GM12878 (cell line): ENCODE measurements around the gene ARHGEF7. TPM values are rescaled to one million over a fixed set of nuclear protein-coding genes. Genes with fewer than 3 reads are reported as not detected.

Experiments
- ATF7 ChIP-seq: fragments of 450-650 bp; IDR thresholded peaks from 2 replicates; pipeline ENCODE4 v1.6.1; 2016; ENCODE audit warnings: low read depth, mild to moderate bottlenecking
- CHD1 ChIP-seq: IDR thresholded peaks from 2 replicates; pipeline ENCODE4 v1.6.1; 2012; ENCODE audit warnings: low read depth, low read length, improper control_type of control experiment
- CHD4 ChIP-seq: fragments of 200-600 bp; sonication (generic); IDR thresholded peaks from 2 replicates; pipeline ENCODE4 v1.6.1; 2016; ENCODE audit warnings: mild to moderate bottlenecking
- CUX1 ChIP-seq: IDR thresholded peaks from 2 replicates; pipeline ENCODE4 v1.6.1; 2012; ENCODE audit warnings: improper control_type of control experiment, low read depth, low read length; ENCODE audit not compliant: insufficient replicate concordance
- DPF2 ChIP-seq: fragments of 450-650 bp; IDR thresholded peaks from 2 replicates; pipeline ENCODE4 v1.6.1; 2017; ENCODE audit warnings: mild to moderate bottlenecking
- ELK1 ChIP-seq: IDR thresholded peaks from 2 replicates; pipeline ENCODE4 v1.6.1; 2012; ENCODE audit warnings: low read depth, low read length, improper control_type of control experiment
- HCFC1 ChIP-seq: fragments of 150-350 bp; IDR thresholded peaks from 2 replicates; pipeline ENCODE4 v1.6.1; 2014; ENCODE audit warnings: low read length
- JUNB ChIP-seq: IDR thresholded peaks from 2 replicates; pipeline ENCODE4 v1.6.1; 2016; ENCODE audit warnings: antibody characterized with exemption, mild to moderate bottlenecking
- MXI1 ChIP-seq: fragments of 150-350 bp; IDR thresholded peaks from 2 replicates; pipeline ENCODE4 v1.6.1; 2011; ENCODE audit warnings: low read depth, mild to moderate bottlenecking, inconsistent platforms, low read length, improper control_type of control experiment
- MYB ChIP-seq: fragments of 150-350 bp; IDR thresholded peaks from 2 replicates; pipeline ENCODE4 v1.6.1; 2014; ENCODE audit warnings: mild to moderate bottlenecking, low read depth, low read length, borderline replicate concordance
- POLR2AphosphoS5 ChIP-seq: IDR thresholded peaks from 2 replicates; pipeline ENCODE4 v1.6.1; 2011; ENCODE audit warnings: mild to moderate bottlenecking, low read length, inconsistent platforms
- RBBP5 ChIP-seq: fragments of 200-600 bp; sonication (generic); conservative IDR thresholded peaks from 2 replicates; pipeline ENCODE4 v1.6.1; 2016
- SREBF1 ChIP-seq: IDR thresholded peaks from 2 replicates; pipeline ENCODE4 v1.6.1; 2012; ENCODE audit warnings: mild to moderate bottlenecking, low read length
- SRF ChIP-seq, 2 experiments: IDR thresholded peaks; 2 replicates each; pipeline ENCODE4 v1.6.1; 2011; ENCODE audit warnings: low read depth in 2 of 2, low read length in 2 of 2, mild to moderate bottlenecking in 1 of 2, moderate library complexity in 1 of 2
- YBX1 ChIP-seq: fragments of 450-650 bp; IDR thresholded peaks from 2 replicates; pipeline ENCODE4 v1.6.1; 2016; ENCODE audit warnings: antibody characterized with exemption
- YY1 ChIP-seq: IDR thresholded peaks from 2 replicates; pipeline ENCODE4 v1.6.1; 2011; ENCODE audit warnings: low read depth, mild to moderate bottlenecking, low read length
- ZBTB40 ChIP-seq: fragments of 450-650 bp; IDR thresholded peaks from 2 replicates; pipeline ENCODE4 v1.6.1; 2016; ENCODE audit warnings: mild to moderate bottlenecking, moderate library complexity, borderline replicate concordance
- ZNF217 ChIP-seq: fragments of 450-650 bp; IDR thresholded peaks from 2 replicates; pipeline ENCODE4 v1.6.1; 2017; ENCODE audit warnings: antibody characterized with exemption, mild to moderate bottlenecking
- polyA plus RNA-seq, 11 experiments: library from polyadenylated mRNA; depleted of rRNA in 4 of 11; unstranded in 6 of 11; stranded (reverse) in 5 of 11; fragments of >200 nt; fragmentation: Nextera tagmentation in 4 of 11; fragmentation: Illumina TruSeq in 1 of 11; extraction: Ambion mirVana in 4 of 11; extraction: Trizol in 1 of 11; gene quantifications; 1 replicate in 1 of 11; 2 replicates in 10 of 11; pipeline versions ENCODE4 v1.2.1 to v1.2.3, GENCODE V29; 2011 to 2016; ENCODE audit warnings: inconsistent platforms in 2 of 11, missing spikeins in 2 of 11, low read depth in 1 of 11
- total RNA-seq, 4 experiments: library from RNA; depleted of rRNA in 3 of 4; stranded (reverse); fragments of >200 nt in 3 of 4; fragmentation: Illumina TruSeq in 1 of 4; extraction: Trizol in 1 of 4; gene quantifications; 2 replicates each; pipeline versions ENCODE4 v1.2.1 to v1.2.3, GENCODE V29; 2013 to 2021
- TF ChIP-seq, protein P1 (sequence below): fragments of 450-650 bp; IDR thresholded peaks from 2 replicates; pipeline ENCODE4 v1.6.1; 2017; ENCODE audit warnings: low read depth, mild to moderate bottlenecking, moderate library complexity

Gene ARHGEF7
- total and polyA plus RNA-seq, 10 of the 15 experiments (the other 5 are each of a cell fraction or from before 2014, with no cell fraction given): 4.7 to 65.5 (median 36.6) TPM

- TF ChIP-seq HCFC1 (peak; percentile 77), RBBP5 (no peak), CHD1 (no peak), JUNB (no peak), SRF (IDR thresholded peaks at IDR 0.05; ENCODE audit: low read depth in 2 of 2, low read length in 2 of 2) (peak; percentile 44 to 81; a peak in 3 of 4 replicates), YY1 (0 out of 2 replicates have a peak, but pooled peaks have one; percentile 5), POLR2AphosphoS5 (peak; percentile 81), CUX1 (no peak), ATF7 (peak; percentile 23; the same call in 1 of the 2 replicates), MXI1 (no peak), MYB (no peak), CHD4 (no peak), SREBF1 (no peak), DPF2 (peak; percentile 89; the same call in 1 of the 2 replicates), YBX1 (no peak), ZNF217 (peak; percentile 44; the same call in 1 of the 2 replicates), ZBTB40 (peak; percentile 88), ELK1 (peak; percentile 90)
- TF ChIP-seq, protein P1, sequence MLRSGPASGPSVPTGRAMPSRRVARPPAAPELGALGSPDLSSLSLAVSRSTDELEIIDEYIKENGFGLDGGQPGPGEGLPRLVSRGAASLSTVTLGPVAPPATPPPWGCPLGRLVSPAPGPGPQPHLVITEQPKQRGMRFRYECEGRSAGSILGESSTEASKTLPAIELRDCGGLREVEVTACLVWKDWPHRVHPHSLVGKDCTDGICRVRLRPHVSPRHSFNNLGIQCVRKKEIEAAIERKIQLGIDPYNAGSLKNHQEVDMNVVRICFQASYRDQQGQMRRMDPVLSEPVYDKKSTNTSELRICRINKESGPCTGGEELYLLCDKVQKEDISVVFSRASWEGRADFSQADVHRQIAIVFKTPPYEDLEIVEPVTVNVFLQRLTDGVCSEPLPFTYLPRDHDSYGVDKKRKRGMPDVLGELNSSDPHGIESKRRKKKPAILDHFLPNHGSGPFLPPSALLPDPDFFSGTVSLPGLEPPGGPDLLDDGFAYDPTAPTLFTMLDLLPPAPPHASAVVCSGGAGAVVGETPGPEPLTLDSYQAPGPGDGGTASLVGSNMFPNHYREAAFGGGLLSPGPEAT: peak; percentile 79
These were observed 38.3 kb downstream of the ARHGEF7 start (continued) for GRCh38 chr13:111153279-111153976.
